Right cardiac atrium (tissue), 5 donors: Measurements from ENCODE around the gene SCYGR8. TPM values are rescaled to one million over a fixed set of nuclear protein-coding genes. Genes with fewer than 3 reads are reported as not detected.

ENCODE experiments used
- ATAC-seq, 2 donors: fragments of 200-7000 bp; cut with Tn5 transposase; one replicate each; pipeline versions ENCODE4 v1.8.0 to v1.9.1; 2020; ENCODE audit warnings: moderate library complexity in 2 of 2, mild to moderate bottlenecking in 1 of 2
- DNase-seq, 3 donors: peaks; one replicate each; pipeline ENCODE4 v3.0.0-alpha.2; 2020
- H3K27ac ChIP-seq: one replicate; pipeline ENCODE4 v1.5.1; 2013; ENCODE audit warnings: mild to moderate bottlenecking, low read length, control low read depth, moderate library complexity
- H3K27me3 ChIP-seq: one replicate; pipeline ENCODE4 v1.6.1; 2013; ENCODE audit not compliant: control insufficient read depth, insufficient read depth
- H3K4me1 ChIP-seq: one replicate; pipeline ENCODE4 v1.6.1; 2013; ENCODE audit warnings: low read length; ENCODE audit not compliant: control insufficient read depth, insufficient read depth
- H3K4me3 ChIP-seq: one replicate; pipeline ENCODE4 v1.5.1; 2013; ENCODE audit warnings: low read length, control low read depth
- H3K9me3 ChIP-seq: one replicate; pipeline ENCODE4 v1.6.1; 2013; ENCODE audit warnings: low read length; ENCODE audit not compliant: control insufficient read depth
- WGBS: extraction: QIAGEN DNeasy Blood & Tissue Kit; methylation state at CpG from one replicate; pipeline ENCODE4 v1.1.7; 2013; 5-methylcytosine and 5-hydroxymethylcytosine counted together
- intact Hi-C, 4 donors: fragments of 100-400 bp; cut with DNase I; formaldehyde crosslinking; loops; one replicate each; pipeline versions ENCODE4 v1.11.0 to v1.14.0; 2022 to 2023
- long read RNA-seq, 4 donors: library from polyadenylated mRNA; unstranded; transcript quantifications; one replicate each; pipeline ENCODE4 v2.0.0, GENCODE V29; 2020 to 2021
- polyA plus RNA-seq: library from polyadenylated mRNA; stranded (reverse); fragments of 200-250 nt; gene quantifications from one replicate; pipeline ENCODE4 v1.2.3, GENCODE V29; 2013
- total RNA-seq, 4 donors: library from RNA; stranded (reverse); fragmentation: NEBNext Ultra II Directional; extraction: Animal tissue kit (Norgen Biotek cat#: 25700); gene quantifications; one replicate each; pipeline ENCODE4 v1.2.1, GENCODE V29; 2021
- donor health status: healthy with polysubstance abuse.
- donor health status: DM: no; HTN: yes; CAD: no.
- donor health status: DM: no; HTN: no; CAD: no.
- donor health status: DM: no; HTN: yes; CAD: no; lungs with severe emphysema.
- donor health status: DM: yes; HTN: yes; CAD: no.

Gene SCYGR8
- total RNA-seq (not detected), polyA plus RNA-seq (not detected)
- long read RNA-seq, donor 1: 0 reads
- long read RNA-seq, donor 2: 0 reads
- long read RNA-seq, donor 3: 0 reads
- long read RNA-seq, donor 4: 0 reads

- Histone ChIP-seq H3K9me3 (no peaks in the 10 kb centered on the region), H3K4me1 (no peaks in the 10 kb centered on the region), H3K27ac (no peak within 1 kb of the TSS), H3K4me3 (no peak within 1 kb of the TSS), H3K27me3 (no peaks in the 10 kb centered on the region)
- DNase-seq (no peak), ATAC-seq (no peak)
- 94% methylated on average over 6 of the region's 9 CpGs for WGBS
- intact Hi-C loops: no loop called here
Measured at GRCh38 chr2:227745594-227745993, at the start of gene SCYGR8. TSS of gene SCYGR8 (plus strand) at chr2:227745894. CDS start at chr2:227745894, 0 bp downstream.

GRCh38 chr2:227696990-227697679 is 48.6 kb upstream of the SCYGR8 start:
- H3K27ac ChIP-seq: no peak overlapping the region
- no peaks in the 10 kb centered on the region for H3K9me3 ChIP-seq
- ATAC-seq (peak in 1 of 2 donors; percentile 71), DNase-seq (no peak)
- 39% methylated on average over 2 of the region's 2 CpGs for WGBS
- intact Hi-C loops: no loop called here
- H3K4me3 ChIP-seq: no peak overlapping the region
- no peaks in the 10 kb centered on the region for H3K4me1 ChIP-seq
- H3K27me3 ChIP-seq: no peaks in the 10 kb centered on the region

GRCh38 chr2:227701556-227701955 is 44.1 kb upstream of the SCYGR8 start:
- ATAC-seq (no peak), DNase-seq (no peak)
- H3K27me3 ChIP-seq: no peaks in the 10 kb centered on the region
- no peak overlapping the region for H3K4me3 ChIP-seq
- no peaks in the 10 kb centered on the region for H3K9me3 ChIP-seq
- intact Hi-C loops: no loop called here
- H3K27ac ChIP-seq: no peak overlapping the region
- no peaks in the 10 kb centered on the region for H3K4me1 ChIP-seq
- 78% methylated on average over 3 of the region's 3 CpGs for WGBS

GRCh38 chr2:227703280-227703732 is 42.4 kb upstream of the SCYGR8 start:
- ATAC-seq (no peak), DNase-seq (no peak)
- no peak overlapping the region for H3K4me3 ChIP-seq
- no peak overlapping the region for H3K27ac ChIP-seq
- H3K4me1 ChIP-seq: no peaks in the 10 kb centered on the region
- intact Hi-C loops: no loop called here
- H3K27me3 ChIP-seq: no peaks in the 10 kb centered on the region
- no peaks in the 10 kb centered on the region for H3K9me3 ChIP-seq
- 58% methylated on average over 4 of the region's 4 CpGs for WGBS

- intact Hi-C loops: no loop called here
- H3K4me3 ChIP-seq: no peak overlapping the region
- ATAC-seq (no peak), DNase-seq (no peak)
- 75% methylated on average over 3 of the region's 3 CpGs for WGBS
- H3K27ac ChIP-seq: no peak overlapping the region
- no peaks in the 10 kb centered on the region for H3K27me3 ChIP-seq
- no peaks in the 10 kb centered on the region for H3K9me3 ChIP-seq
- H3K4me1 ChIP-seq: no peaks in the 10 kb centered on the region
Measured at GRCh38 chr2:227703961-227704360, 41.7 kb upstream of the SCYGR8 start.

- no peak overlapping the region for H3K4me3 ChIP-seq
- peak in 1 of 2 donors; percentile 55 for ATAC-seq
- intact Hi-C loops: no loop called here
- no peak overlapping the region for H3K27ac ChIP-seq
- H3K9me3 ChIP-seq: no peaks in the 10 kb centered on the region
- H3K4me1 ChIP-seq: no peaks in the 10 kb centered on the region
- no peak for DNase-seq
- no peaks in the 10 kb centered on the region for H3K27me3 ChIP-seq
- 83% methylated on average over 4 of the region's 4 CpGs for WGBS
Measured at GRCh38 chr2:227706859-227707258, 38.8 kb upstream of the SCYGR8 start.

GRCh38 chr2:227707390-227707789 is 38.3 kb upstream of the SCYGR8 start:
- H3K9me3 ChIP-seq: no peaks in the 10 kb centered on the region
- H3K27me3 ChIP-seq: no peaks in the 10 kb centered on the region
- H3K4me3 ChIP-seq: no peak overlapping the region
- intact Hi-C loops: no loop called here
- WGBS: 81% methylated on average over 6 of the region's 6 CpGs
- H3K4me1 ChIP-seq: no peaks in the 10 kb centered on the region
- no peak overlapping the region for H3K27ac ChIP-seq
- ATAC-seq (no peak), DNase-seq (no peak)

- no peak overlapping the region for H3K27ac ChIP-seq
- H3K27me3 ChIP-seq: no peaks in the 10 kb centered on the region
- H3K4me1 ChIP-seq: no peaks in the 10 kb centered on the region
- no peak overlapping the region for H3K4me3 ChIP-seq
- 95% methylated on average over 7 of the region's 7 CpGs for WGBS
- intact Hi-C loops: no loop called here
- ATAC-seq: no peak
- DNase-seq: no peak
- no peaks in the 10 kb centered on the region for H3K9me3 ChIP-seq
Measured at GRCh38 chr2:227710986-227711385, 34.7 kb upstream of the SCYGR8 start.

GRCh38 chr2:227713291-227713690 is 32.4 kb upstream of the SCYGR8 start:
- Histone ChIP-seq H3K4me3 (no peak overlapping the region), H3K4me1 (no peaks in the 10 kb centered on the region), H3K9me3 (no peaks in the 10 kb centered on the region), H3K27me3 (no peaks in the 10 kb centered on the region), H3K27ac (no peak overlapping the region)
- 94% methylated on average over 1 of the region's 1 CpG for WGBS
- no peak for DNase-seq
- intact Hi-C loops: no loop called here
- ATAC-seq: no peak

- Histone ChIP-seq H3K4me1 (no peaks in the 10 kb centered on the region), H3K9me3 (no peaks in the 10 kb centered on the region), H3K4me3 (no peak overlapping the region), H3K27ac (no peak overlapping the region), H3K27me3 (no peaks in the 10 kb centered on the region)
- 98% methylated on average over 2 of the region's 2 CpGs for WGBS
- ATAC-seq: no peak
- DNase-seq: no peak
- intact Hi-C loops: no loop called here
Measured at GRCh38 chr2:227716501-227716900, 29.2 kb upstream of the SCYGR8 start.

- WGBS: 5% methylated on average over 35 of the region's 35 CpGs
- peak; percentile 98 to 99 for ATAC-seq
- no peaks in the 10 kb centered on the region for H3K4me1 ChIP-seq
Measured at GRCh38 chr2:227717687-227718567, 27.8 kb upstream of the SCYGR8 start, which contains the start of gene SLC19A3. TSS of gene SLC19A3 (minus strand) at chr2:227718028. CDS start at chr2:227702318, 15,710 bp downstream.

More at GRCh38 chr2:227717687-227718567, 27.8 kb upstream of the SCYGR8 start, which contains the start of gene SLC19A3:
- H3K4me3 ChIP-seq: peak within 1 kb of the TSS; percentile 43
- no peak within 1 kb of the TSS for H3K27ac ChIP-seq
- DNase-seq: peak; percentile 94 to 98 (median 95)
- intact Hi-C loops: no loop called here
- no peaks in the 10 kb centered on the region for H3K27me3 ChIP-seq
- no peaks in the 10 kb centered on the region for H3K9me3 ChIP-seq
